Omental fat pad (tissue), 4 donors: ENCODE measurements around the gene LRCH3. TPM values are rescaled to one million over a fixed set of nuclear protein-coding genes. Genes with fewer than 3 reads are reported as not detected.
"Not testable (repeated sequence)": the region's sequence is repeated elsewhere in the genome, so short reads cannot be mapped to it uniquely, and the experiment has no call there.

ENCODE experiments used
- ATAC-seq: fragments of 150-250 bp; one replicate; pipeline ENCODE4 v1.9.1; 2016; ENCODE audit warnings: mild to moderate bottlenecking, moderate library complexity; ENCODE audit not compliant: low FRiP score
- DNase-seq: peaks from one replicate; pipeline ENCODE4 v3.0.0-alpha.2; 2019; ENCODE audit warnings: low spot score
- total RNA-seq, 4 donors: library from RNA; depleted of rRNA; stranded (reverse); fragments of >200 nt; gene quantifications; one replicate each; pipeline ENCODE4 v1.1.0, GENCODE V29; 2016
- TF ChIP-seq, protein P1 (sequence below), 3 donors: fragments of 450-650 bp; IDR thresholded peaks; one replicate each; pipeline ENCODE4 v1.5.1; 2016 to 2017; ENCODE audit warnings: antibody characterized with exemption in 3 of 3, mild to moderate bottlenecking in 3 of 3, moderate library complexity in 2 of 3

The LRCH3 gene
- total RNA-seq, 4 donors from 2014 or later, result 34.8 to 70.9 (median 38.0) TPM

DNA sequence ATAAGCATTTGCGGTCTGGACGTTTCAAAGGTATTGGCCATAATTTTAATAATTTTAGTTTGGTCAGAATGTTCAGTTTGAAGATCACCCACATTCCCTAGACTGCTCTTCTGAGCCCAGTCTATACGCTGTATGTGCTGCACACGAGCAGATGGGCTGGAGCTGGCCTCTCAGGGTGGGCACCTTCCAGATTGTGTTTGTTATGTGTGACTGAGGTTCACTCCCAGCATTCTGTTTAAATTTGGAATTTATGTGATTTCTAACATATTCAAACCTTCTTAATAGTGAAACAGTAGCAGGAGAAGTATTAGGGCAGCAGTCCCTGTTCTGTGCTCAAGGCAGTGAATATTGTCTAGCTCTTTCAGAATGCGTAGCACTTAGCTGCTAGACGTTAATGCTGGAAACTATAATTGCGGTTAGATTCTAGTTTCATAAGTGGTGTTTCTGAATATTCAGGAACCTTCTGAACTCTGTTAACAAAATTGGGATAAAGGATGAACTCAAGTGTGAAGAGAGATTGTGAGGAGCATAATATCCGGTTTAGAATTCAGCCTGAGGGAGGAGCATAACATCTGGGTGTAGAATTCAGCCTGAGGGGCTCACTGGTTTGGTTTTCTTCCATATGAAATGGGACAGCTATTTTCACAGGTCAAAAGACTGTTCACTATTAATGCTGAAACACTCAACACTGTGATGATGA, 90.4 kb downstream of the LRCH3 start:
- no peak for DNase-seq
- no peak for ATAC-seq
- TF ChIP-seq, protein P1, sequence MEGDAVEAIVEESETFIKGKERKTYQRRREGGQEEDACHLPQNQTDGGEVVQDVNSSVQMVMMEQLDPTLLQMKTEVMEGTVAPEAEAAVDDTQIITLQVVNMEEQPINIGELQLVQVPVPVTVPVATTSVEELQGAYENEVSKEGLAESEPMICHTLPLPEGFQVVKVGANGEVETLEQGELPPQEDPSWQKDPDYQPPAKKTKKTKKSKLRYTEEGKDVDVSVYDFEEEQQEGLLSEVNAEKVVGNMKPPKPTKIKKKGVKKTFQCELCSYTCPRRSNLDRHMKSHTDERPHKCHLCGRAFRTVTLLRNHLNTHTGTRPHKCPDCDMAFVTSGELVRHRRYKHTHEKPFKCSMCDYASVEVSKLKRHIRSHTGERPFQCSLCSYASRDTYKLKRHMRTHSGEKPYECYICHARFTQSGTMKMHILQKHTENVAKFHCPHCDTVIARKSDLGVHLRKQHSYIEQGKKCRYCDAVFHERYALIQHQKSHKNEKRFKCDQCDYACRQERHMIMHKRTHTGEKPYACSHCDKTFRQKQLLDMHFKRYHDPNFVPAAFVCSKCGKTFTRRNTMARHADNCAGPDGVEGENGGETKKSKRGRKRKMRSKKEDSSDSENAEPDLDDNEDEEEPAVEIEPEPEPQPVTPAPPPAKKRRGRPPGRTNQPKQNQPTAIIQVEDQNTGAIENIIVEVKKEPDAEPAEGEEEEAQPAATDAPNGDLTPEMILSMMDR (IDR thresholded peaks at IDR 0.05), result no peak

DNA sequence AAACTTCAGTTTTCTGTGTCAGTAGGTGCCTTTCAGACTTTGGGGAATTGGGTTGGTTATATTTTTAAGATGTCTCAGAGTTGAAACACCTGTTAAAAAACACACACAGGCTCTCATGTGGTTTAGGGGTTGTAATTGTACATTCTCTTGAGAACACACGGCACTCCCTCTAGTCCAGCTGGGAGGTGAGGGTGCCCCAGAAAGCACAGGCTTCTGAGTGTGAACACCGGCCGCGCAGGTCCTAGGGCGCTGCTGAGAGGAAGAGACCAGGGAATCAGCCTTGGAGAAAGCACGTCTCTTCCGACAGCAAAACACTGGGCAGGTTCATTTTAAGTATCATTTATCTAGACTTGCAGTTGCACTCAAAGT, 90.9 kb downstream of the LRCH3 start:
- DNase-seq (no peak), ATAC-seq (no peak)
- TF ChIP-seq, protein P1 (IDR thresholded peaks at IDR 0.05), result no peak

DNA sequence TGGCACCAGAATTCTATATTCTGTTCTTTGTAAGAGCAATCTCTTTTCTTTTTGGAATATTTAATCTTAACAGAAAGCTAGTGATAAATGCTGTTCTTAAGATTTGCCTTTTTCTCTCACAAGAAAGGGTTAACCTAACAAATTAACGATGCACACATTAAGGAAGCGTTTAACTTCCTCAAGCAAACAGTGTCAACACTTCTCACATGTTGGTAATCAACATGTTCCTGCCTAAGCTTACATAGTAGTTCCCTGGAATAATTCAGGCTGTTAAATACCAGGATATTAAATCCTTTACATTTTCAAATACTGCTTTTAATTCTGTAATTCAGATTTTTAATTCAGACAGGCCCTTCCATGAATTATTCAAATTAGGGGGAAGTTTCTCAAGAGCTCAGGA, 91.5 kb downstream of the LRCH3 start:
- no peak for ATAC-seq
- DNase-seq, result no peak
- TF ChIP-seq, protein P1 (IDR thresholded peaks at IDR 0.05), result no peak

DNA sequence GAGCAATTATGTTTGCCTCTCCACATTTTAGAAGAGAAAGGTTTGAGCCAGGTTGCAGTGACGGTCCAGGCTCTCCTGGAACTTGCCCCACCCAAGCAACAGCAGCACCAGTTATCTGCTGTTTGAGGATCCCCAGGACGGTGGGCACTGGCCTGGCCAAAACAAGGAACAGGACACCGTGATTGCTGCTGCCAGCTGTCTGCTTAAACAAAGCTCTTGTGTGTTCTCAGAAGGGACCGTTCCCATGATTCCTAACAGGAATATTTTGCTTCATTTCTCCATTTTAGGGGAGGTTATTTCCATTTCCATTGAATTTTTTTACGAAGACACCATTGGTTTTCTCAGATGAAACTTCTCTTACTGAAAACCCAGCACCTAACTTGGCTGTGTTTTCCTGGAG, 92.5 kb downstream of the LRCH3 start:
- ATAC-seq (no peak), DNase-seq (no peak)
- TF ChIP-seq, protein P1 (IDR thresholded peaks at IDR 0.05), result no peak

DNA sequence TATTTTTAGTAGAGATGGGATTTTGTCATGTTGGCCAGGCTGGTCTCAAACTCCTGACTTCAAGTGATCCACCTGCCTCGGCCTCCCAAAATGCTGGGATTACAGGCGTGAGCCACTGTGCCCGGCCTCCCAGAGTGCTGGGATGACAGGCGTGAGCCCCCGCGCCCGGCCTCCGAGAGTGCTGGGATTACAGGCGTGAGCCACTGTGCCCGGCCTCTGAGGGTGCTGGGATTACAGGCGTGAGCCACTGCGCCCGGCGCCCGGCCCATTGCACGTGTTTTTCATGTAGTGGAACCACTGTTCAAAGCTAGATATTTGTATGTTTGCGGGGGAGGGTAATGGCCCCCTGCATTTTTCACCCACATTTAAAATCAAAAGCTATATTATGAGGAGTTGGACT, 93.3 kb downstream of the LRCH3 start:
- DNase-seq, ATAC-seq: not testable (repeated sequence)

DNA sequence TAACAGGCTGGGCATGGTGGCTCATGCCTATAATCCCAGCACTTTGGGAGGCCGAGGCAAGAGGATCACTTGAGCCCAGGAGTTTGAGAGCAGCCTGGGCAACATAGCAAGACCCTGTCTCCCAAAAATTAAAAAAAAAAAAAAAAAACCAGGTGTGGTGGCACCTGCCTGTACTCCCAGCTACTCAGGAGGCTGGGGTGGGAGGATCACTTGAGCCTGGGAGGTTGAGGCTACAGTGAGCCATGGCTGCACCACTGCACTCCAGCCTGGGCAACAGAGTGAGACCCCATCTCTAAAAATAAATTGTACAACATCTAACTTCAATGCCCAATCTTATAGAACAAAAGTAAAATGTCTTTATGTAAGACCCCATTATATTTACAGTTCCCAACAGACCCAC, 95.0 kb downstream of the LRCH3 start:
- ATAC-seq, DNase-seq: not testable (repeated sequence)

DNA sequence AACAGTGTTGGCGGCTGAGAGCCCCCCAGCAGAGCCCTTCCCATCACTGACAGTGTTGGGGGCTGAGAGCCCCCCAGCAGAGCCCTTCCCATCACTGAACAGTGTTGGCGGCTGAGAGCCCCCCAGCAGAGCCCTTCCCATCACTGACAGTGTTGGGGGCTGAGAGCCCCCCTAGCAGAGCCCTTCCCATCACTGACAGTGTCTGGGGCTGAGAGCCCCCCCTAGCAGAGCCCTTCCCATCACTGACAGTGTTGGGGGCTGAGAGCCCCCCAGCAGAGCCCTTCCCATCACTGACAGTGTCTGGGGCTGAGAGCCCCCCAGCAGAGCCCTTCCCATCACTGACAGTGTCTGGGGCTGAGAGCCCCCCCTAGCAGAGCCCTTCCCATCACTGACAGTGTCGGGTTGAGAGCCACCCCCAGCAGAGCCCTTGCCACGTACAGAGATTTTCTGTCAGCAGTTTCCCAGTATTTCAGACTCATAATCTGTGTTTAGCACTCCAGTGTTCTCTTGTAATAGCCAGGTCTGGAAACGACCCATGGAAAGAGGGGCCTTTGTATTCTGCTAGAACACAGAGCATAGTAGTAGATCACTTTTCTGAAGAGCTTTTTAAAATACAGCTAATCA, 96.5 kb downstream of the LRCH3 start:
- not testable (repeated sequence) for ATAC-seq, DNase-seq

DNA sequence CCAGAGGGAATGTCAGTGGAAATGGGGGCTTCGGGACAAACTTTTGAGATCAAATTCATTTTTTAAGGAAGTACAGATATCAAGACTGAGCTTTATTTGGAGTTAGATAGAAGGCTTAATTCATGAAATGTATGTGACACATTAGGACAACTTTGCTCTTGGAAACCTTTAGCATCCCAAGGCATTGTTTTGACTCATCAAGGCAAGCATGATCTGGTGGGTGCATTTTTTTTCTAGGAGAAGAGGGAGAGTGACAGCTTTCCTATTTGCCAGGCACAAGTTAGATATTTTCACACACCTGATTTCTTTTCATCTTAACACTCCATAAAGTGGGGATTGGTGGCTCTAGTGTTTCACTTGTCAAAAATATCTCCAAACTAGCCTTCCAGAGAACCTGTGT, 97.5 kb downstream of the LRCH3 start:
- DNase-seq (no peak), ATAC-seq (no peak)
- TF ChIP-seq, protein P1 (IDR thresholded peaks at IDR 0.05), result no peak
